GM18873 (cell line): ENCODE data around the gene SCAMP4.
"Not testable (repeated sequence)": the region's sequence is repeated elsewhere in the genome, so short reads cannot be mapped to it uniquely, and the experiment has no call there.

Experiments
- ATAC-seq: cut with Tn5 transposase; IDR thresholded peaks from one replicate; pipeline ENCODE4 v1.9.1; 2021; ENCODE audit warnings: mild to moderate bottlenecking, moderate library complexity, moderate number of reproducible peaks; ENCODE audit not compliant: unreplicated experiment, low FRiP score

The SCAMP4 gene

DNA sequence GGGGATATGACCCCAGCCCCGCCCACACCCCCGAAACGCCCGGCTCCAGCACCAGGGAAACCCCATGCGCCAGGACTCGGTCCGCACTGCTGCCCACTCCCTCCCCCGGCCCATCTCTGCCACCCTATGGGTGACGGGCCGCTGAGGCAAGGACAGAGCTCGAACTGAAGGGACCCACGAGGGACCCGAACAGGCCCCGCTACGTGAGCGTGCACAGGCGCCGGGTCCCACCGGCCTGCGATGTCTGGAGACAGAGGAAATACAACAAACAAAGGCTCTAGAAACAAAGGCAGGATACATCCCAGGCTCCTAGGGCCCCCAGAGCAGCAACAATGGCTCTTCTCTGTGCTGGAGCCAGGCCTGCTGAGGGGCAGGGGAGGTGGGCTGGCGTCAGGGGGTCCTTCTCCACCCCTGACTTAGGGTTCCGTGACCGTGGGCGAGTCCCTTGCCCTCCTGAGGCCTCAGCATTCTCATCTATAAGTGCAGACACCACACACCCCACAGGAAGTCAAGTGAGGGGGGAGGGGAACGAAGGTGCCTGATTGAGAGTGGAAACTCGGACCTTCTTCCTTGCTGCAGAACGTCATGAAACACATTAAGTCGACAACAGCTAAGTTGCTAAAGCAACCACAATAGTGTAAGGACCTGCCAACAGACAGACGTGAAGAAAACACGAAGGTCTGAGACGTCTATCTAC is 23.0 kb upstream of the SCAMP4 start:
- ATAC-seq: no peak

DNA sequence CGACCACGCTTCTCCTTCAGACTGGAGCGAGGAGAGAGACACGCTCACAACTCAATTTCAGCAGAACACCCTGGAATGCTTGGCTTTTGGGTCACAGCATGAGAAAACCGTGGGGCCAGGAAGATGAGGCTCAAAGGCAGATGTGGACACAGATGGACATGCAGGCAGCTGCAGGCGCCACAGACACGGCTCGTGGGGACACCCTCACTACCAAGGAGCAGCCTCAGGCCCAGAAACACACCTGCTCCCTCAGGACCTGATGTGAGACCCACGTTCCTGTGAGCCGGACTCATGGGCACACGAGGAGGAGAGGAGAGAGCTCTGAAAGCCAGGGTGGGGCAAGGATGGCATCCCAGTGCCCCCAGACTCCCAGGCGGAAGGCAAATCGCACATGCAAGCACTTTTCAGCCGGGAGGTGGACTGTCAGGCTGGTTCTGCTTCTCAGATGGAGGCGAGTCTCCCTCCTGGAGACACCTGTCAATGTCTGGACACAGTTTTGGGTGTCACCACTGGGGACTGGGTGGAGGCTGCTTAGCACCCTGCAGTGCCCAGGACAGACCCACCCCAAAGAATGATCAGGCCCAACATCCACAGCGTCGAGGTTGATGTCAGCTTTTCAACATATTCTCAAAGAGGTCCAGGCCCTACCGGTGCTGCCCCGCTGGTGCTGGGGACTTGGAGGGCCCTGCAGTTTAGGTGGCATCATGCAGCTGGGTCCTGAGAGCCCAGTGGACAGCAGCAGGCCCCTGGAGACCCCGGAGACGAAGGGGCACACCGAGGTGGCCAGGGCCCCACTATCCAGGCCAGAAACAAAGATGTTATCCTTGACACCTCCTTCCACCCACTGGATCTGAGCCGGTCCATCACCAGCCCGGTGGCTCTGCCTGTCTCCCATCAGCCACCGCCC is 22.2 kb upstream of the SCAMP4 start:
- ATAC-seq: no peak

DNA sequence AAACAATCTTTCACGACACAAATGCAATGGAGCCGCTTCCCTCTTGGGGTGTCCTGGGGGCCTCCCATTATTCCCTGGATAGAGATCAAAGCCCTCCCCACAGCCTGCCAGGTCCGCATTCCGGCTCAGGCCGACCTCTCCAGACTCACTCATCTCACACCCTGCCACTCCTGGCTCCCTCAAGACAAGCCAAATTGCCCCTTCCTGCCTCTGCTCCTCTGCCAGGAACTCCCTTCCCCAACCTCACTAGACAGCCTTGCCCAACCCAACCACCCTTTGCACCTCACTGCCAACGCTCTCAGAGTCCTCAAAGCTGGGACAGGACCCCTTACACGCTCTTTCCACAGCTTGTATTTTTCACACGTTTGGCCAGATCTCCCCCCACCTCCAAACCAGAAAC is 21.4 kb upstream of the SCAMP4 start:
- ATAC-seq: no peak

DNA sequence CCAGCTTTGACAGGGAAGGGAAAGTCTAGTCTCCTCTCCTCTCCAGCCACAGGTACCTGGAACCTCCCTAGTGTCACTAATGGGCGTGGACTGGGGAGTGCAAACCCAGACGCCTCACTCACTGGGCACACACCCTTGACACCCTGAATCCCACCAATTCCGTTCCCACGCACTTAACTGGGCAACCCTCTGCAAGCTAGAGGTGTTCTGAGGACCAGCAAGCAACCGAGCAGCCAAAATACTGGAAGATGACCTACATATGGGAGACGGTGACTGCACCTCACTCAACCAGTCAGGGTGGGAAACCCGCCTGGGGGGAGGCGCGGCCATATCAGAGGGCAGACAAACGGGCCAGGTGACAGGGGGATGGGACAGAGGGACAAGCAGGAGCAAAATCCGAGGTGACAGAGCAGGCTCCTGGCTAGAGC is 20.9 kb upstream of the SCAMP4 start:
- no peak for ATAC-seq

GRCh38 chr19:1884719-1885334 is 20.4 kb upstream of the SCAMP4 start:
- no peak for ATAC-seq

DNA sequence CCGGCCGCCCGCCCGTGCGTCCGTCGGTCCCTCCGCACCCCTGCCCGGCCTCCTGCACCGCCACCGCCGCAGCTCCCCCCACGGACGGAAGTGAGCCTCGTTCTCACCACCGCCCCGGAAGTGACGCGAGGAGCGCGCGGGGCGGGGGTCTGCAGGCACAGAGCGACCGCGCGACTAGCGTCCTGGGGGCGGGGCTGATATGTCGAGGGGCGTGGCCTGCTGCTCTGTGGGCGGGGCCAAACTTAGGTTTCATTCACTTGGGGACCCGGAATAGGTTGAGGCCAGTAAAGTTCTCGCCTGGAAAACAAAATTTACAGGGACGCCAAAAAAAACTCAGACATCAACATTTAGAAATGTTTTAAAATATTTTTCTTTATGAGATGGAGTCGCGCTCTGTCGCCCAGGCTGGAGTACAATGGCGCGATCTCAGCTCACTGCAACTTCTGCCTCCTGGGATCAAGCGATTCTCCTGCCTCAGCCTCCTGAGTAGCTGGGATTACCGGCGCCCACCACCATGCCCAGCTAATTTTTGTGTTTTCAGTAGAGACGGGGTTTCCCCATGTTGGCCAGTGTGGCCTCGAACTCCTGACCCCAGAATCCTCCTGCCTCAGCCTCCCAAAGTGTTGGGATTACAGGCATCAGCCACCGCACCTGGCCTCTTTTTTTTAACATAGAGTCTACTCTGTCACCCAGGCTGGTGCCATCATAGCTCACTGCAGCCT is 19.6 kb upstream of the SCAMP4 start, which contains the start of gene ABHD17A:
Gene ABHD17A (minus strand): TSS at position 99 of the 722 bp plus-strand sequence. CDS start 3,930 bp downstream, outside the sequence.
- not testable (repeated sequence) for ATAC-seq

GRCh38 chr19:1886360-1886759 is 18.8 kb upstream of the SCAMP4 start:
- ATAC-seq: not testable (repeated sequence)

DNA sequence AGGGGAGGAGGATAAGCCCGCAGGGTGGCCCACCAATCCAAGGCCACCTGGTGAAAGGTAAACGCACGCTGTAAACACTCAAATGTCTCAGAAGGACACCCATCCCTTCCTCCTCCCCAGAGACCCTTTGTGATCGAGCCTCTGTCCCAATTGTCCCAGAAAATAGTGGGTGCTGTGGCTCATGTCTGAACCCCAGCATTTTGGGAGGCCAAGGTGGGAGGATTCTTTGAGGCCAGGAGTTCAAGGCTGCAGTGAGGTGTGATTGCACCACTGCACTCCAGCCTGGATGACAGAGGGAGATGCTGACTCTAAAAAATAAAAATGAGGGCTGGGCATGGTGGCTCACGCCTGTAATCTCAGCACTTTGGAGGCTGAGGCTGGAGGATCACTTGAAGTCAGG is 16.8 kb upstream of the SCAMP4 start:
- no peak for ATAC-seq

DNA sequence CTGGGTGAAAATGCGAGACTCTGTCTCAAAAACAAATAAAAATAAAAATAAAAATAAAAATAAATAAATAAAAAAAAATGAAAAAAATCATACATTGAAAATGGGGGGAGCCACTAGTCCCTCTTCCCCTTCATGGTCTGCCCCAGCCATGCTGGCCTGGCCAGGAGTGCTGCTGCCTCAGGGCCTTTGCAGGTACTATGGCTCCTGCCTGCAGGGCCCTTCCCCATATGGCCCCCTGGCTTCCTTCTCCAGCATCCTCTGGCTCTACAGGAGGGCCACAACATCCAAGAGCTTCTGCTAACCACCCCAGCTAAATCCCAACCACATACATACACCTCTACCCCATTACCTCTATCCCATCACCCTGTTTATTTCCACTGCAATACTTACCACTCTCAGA is 15.3 kb upstream of the SCAMP4 start:
- ATAC-seq: no peak

- no peak for ATAC-seq
Measured at GRCh38 chr19:1893791-1894190, 11.4 kb upstream of the SCAMP4 start.

DNA sequence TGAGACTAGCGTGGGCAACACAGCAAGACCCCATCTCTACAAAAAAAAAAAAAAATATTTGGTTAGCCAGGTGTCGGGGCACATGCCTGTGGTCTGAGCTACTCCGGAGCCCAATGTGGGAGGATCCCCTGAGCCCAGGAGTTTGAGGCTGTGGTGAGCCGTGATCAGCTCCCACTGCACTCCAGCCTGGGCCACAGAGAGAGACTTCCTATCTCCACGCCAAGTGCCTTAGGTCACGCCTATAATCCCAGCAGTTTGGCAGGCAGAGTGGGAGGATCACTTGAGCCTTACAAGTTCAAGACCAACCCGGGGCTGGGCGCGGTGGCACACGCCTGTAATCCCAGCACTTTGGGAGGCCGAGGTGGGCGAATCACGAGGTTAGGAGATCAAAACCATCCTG is 8.7 kb upstream of the SCAMP4 start:
- no peak for ATAC-seq

DNA sequence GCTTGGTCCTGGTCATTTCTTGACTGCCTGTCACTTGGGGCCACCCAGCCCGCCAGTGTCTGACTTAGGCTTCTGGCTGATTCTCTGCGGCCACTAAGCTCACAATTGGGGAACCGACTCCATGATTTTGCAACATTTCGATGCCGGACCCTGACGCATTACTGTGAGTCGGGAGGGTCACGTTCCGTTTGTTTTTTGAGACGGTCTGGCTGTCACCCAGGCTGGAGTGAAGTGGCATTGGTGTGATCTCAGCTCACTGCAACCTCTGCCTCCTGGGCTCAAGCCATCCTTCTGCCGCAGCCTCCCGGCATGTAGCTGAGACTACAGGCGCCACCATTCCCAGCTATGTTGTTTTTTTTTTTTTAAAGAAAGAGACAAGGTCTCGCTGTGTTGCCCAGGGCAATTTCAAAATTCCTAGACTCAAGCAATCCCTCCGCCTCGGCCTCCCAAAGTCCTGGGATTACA is 3.2 kb upstream of the SCAMP4 start:
- no peak for ATAC-seq

- no peak for ATAC-seq
Measured at GRCh38 chr19:1902923-1903322, 2.3 kb upstream of the SCAMP4 start.

DNA sequence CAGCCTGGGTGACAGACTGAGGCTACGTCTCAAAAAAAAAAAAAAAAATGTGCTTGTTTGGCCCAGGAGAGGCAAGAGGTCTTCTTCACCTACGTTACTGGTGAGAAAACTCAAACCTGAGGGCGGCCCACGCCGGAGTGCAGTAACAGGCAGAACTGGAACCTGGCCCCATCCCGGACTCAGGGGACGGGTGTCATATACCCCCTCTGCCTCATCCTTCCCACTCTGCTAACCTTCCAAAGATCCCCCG is 414 bp upstream of the SCAMP4 start:
- ATAC-seq: no peak

DNA sequence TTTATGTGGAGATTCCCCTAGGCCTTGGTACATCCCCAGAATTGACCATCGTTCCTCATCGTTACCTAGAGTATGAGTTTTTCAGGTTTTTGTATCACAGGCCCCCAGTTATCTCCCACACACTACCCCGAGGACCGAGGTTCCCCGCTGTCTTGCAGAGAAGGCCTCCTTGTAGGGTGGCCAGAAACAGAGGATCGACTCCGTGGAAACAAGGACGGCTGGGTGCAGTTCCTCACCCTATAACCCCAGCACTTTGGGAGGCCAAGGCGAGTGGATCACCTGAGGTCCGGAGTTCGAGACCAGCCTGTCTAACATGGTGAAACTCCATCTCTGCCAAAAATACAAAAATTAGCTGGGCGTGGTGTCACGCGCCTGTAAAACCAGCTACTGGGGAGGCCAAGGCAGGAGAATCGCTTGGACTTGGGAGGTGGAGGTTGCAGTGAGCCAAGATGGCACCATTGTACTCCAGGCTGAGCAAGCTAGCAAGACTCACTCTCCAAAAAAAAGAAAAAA is 720 bp downstream of the SCAMP4 start:
- no peak for ATAC-seq

DNA sequence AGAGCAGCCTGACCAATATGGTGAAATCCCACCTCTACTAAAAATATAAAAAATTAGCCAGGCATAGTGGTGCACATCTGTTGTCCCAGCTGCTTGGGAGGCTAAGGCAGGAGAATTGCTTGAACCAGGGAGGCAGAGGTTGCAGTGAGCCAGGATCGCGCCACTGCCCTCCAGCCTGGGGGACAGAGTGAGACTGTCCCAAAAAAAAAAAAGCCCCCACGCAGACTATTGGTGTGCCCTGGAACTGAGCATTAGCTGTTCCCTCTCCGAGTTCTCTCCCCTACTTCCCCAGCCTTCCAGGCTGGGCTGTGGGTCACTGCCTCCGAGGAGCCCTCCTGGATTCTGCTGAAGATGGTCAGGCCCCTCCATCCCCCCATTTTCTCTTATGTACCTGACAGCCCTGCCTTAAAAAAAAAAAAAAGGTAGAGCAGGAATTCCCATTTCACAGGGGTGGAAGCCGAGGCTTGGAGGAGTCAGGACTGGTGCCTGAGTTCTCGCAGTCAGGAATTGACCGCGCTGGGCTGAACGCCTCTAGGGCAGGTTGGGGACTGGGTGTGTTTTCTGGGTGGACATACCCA is 1.9 kb downstream of the SCAMP4 start:
- no peak for ATAC-seq

- ATAC-seq: no peak
Measured at GRCh38 chr19:1907563-1908363, 2.6 kb downstream of the SCAMP4 start.

- ATAC-seq: no peak
Measured at GRCh38 chr19:1908364-1908678, 3.1 kb downstream of the SCAMP4 start.

DNA sequence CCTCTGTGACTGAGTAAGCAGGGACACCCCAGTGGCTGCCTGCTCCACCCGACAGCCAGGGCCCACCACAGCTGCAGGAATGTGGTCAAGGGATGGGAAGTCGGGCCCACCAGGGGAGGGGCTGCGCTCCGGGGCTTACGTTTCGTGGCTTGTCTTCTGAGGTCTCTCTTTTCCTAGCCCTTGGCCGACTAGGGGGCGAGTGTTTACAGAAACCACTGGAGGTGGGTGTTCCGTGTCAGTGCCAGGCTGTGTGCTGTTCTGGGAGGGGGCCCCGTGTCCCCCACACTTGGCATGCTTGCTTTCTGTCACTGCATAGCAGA is 4.5 kb downstream of the SCAMP4 start:
- no peak for ATAC-seq

- ATAC-seq: no peak
Measured at GRCh38 chr19:1910177-1910576, 5.0 kb downstream of the SCAMP4 start.
